Gastrocnemius medialis (tissue), 4 donors: Measurements from ENCODE around the gene OR2H2.

Source experiments
- POLR2A ChIP-seq, 2 donors: fragments of 450-650 bp; IDR thresholded peaks; one replicate each; pipeline ENCODE4 v1.6.1; 2017; ENCODE audit warnings: antibody characterized with exemption in 2 of 2, mild to moderate bottlenecking in 2 of 2, moderate library complexity in 2 of 2
- TF ChIP-seq, protein P1 (sequence below), 5 experiments: fragments of 450-650 bp in 3 of 5; fragments of 200-600 bp in 2 of 5; sonication (generic) in 2 of 5; IDR thresholded peaks in 4 of 5; conservative IDR thresholded peaks in 1 of 5; 1 replicate in 4 of 5; 2 replicates in 1 of 5; pipeline ENCODE4 v1.5.1; 2016 to 2019; ENCODE audit warnings: antibody characterized with exemption in 5 of 5, mild to moderate bottlenecking in 3 of 5, moderate library complexity in 3 of 5

- TF ChIP-seq POLR2A (IDR thresholded peaks at IDR 0.05): no peak
- TF ChIP-seq, protein P1, sequence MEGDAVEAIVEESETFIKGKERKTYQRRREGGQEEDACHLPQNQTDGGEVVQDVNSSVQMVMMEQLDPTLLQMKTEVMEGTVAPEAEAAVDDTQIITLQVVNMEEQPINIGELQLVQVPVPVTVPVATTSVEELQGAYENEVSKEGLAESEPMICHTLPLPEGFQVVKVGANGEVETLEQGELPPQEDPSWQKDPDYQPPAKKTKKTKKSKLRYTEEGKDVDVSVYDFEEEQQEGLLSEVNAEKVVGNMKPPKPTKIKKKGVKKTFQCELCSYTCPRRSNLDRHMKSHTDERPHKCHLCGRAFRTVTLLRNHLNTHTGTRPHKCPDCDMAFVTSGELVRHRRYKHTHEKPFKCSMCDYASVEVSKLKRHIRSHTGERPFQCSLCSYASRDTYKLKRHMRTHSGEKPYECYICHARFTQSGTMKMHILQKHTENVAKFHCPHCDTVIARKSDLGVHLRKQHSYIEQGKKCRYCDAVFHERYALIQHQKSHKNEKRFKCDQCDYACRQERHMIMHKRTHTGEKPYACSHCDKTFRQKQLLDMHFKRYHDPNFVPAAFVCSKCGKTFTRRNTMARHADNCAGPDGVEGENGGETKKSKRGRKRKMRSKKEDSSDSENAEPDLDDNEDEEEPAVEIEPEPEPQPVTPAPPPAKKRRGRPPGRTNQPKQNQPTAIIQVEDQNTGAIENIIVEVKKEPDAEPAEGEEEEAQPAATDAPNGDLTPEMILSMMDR (IDR thresholded peaks at IDR 0.05 in 4 of 5, conservative IDR thresholded peaks at IDR 0.05 in 1 of 5): no peak
Measured at GRCh38 chr6:29552512-29553051, 32.3 kb upstream of the OR2H2 start.
